ENCODE results near the gene CAMKMT.

- TF ChIP-seq SUZ12 (IDR thresholded peaks at IDR 0.05; ENCODE audit: extremely low read depth, insufficient read depth, insufficient read length) (no peak), ZNF274 (IDR thresholded peaks at IDR 0.05; ENCODE audit: low read depth, low read length) (no peak)
Measured at GRCh38 chr2:44371445-44371844, 9.7 kb downstream of the CAMKMT start.

Data from NT2/D1 (cell line).